Measurements from ENCODE around the gene SASH3. TPM values are rescaled to one million over a fixed set of nuclear protein-coding genes. Genes with fewer than 3 reads are reported as not detected.

The SASH3 gene
- total RNA-seq, 2 donors from 2014 or later, result 1.3 to 7.5 TPM

DNA sequence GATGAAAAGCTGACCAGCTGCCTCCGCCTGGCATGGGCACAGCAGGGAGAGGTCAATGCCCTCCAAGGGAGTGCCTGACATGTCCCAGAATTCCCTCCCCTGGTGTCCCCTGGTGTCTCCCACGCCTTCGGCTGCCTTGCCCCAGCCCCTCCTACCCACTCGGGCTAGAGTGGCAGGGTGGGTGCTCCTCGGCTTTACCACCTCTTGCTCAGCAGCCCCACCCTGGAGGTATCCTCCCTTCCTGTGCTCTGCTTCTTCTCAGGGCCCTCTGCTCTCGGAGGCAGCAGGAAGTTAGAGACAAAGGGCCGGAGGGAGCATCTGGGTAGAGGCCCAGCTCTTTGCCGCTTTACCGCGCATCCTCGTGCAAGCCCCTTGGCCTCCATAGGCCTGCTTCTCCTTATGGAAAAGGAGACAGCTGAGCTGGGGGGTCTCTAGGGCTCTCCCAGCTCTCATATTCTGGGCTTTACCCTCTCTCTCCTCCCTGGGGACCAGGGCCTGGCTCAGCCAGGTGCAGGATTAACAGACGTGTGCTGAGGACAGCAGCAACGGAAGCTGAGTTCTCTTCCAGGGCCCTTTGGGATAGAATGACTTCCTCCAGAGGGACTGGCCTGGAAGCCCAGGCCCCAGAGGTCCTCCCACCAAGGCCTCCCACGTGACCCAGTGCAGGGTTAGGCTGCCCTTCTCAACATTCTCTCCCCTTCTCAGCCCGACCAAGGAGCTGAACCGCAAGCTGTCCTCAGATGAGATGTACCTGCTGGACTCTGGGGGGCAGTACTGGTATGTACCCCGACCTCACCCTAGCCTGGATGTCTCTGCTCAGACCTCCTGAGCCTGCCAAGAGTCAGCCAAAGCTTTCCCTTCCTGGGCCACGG is 23.7 kb upstream of the SASH3 start:
- DNase-seq (no peak), ATAC-seq (peak; percentile 16)
- intact Hi-C loops (cut with DNase I, micrococcal nuclease), result no loop called here

DNA sequence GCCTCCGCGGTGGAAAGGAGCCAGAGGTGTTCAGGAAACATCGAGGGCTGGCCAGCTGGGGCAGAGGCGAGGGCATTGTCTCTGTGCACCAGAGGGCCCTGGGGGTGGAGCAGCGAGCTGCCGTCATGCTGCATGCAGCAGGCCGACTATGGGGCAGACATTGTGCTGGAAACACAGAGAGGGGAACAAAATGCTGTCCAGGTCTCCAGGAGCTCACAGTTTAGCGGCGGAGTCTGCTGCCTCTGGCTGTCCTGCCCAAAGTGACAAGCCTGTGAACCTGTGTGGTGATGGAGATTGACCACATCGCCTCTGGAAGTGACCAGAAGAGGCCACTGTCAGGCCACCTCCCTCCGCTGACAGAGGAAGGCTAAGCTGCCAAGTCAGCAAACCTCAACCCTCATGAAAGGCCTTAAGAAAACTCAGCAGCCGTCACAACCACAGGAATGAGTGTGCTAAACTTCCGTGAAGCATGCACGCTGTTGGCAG is 20.1 kb upstream of the SASH3 start:
- ATAC-seq (peak; percentile 26), DNase-seq (no peak)
- intact Hi-C loops (cut with DNase I, micrococcal nuclease), result no loop called here

DNA sequence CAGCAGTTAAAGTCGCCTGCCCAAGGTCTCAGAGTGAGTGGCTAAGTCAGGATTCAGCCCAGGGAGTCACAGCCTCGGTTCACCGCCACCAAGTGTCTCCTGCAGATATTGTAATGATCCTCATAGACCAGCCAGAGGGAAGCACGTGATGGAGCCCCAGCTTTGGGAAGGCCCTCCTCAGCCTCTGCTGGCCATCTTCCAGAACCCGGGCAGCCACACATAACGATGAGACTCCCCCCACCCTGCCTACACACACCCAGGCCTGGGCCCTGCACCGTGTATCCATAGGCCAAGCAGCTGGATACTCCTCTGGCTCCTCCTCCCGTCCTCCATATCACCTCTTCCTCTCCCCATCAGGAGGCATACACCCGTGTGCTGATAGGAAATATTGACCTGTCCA is 19.6 kb upstream of the SASH3 start:
- intact Hi-C loops (cut with DNase I, micrococcal nuclease), result no loop called here
- no peak for ATAC-seq
- DNase-seq, result no peak

DNA sequence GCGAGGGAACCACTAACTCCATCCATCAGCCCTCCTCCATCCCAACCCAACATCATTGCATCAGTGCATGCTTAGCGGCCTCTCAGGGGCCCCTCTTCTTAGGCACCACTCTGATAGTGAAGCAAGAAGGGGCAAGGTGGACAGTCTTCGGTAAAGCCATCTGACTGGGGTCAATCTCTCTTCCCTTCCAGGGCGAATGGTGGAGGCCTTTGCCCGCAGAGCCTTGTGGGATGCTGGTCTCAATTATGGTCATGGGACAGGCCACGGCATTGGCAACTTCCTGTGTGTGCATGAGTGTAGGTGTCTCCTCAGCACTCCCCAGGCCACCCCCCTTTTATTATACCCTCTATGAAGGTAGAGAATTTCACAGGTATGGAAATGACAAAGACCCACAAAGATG is 18.8 kb upstream of the SASH3 start:
- ATAC-seq (no peak), DNase-seq (no peak)
- intact Hi-C loops (cut with DNase I, micrococcal nuclease), result no loop called here

DNA sequence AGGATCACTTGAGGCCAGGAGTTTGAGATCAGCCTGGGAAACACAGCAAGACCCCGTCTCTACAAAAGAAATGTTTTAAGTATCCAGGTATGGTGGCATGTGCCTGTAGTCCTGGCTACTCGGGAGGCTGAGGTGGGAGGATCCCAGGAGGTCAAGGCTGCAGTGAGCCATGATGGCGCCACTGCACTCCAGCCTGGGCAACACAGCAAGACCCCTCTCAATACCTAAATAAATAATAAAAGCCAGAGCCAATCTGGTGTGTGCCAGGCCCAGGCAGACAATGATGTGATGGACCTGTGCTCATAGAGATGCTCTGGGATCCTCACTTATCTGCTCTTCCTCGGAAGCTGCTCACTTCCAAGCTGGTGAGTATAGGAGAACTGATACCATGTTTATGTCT is 18.2 kb upstream of the SASH3 start:
- ATAC-seq, result no peak
- DNase-seq, result no peak
- intact Hi-C loops (cut with DNase I, micrococcal nuclease), result no loop called here

DNA sequence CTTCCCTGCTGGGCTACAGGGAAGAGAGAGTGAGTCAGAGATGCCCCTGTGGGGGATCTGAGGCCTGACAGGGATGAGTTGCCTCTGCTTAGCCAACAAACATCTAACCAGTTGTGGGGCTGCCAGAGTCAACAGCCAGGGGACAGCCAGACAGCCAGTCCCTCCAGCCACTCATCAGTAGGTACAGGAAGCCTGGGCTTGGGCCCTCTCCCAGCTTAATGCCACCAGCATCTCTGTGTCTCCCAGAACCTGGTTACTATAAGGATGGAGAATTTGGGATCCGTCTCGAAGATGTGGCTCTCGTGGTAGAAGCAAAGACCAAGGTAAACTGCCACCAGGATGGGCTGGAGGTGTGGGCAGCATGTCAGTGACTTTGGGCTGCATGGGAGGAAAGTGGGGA is 17.3 kb upstream of the SASH3 start:
- DNase-seq (no peak), ATAC-seq (no peak)
- intact Hi-C loops (cut with DNase I, micrococcal nuclease), result no loop called here

DNA sequence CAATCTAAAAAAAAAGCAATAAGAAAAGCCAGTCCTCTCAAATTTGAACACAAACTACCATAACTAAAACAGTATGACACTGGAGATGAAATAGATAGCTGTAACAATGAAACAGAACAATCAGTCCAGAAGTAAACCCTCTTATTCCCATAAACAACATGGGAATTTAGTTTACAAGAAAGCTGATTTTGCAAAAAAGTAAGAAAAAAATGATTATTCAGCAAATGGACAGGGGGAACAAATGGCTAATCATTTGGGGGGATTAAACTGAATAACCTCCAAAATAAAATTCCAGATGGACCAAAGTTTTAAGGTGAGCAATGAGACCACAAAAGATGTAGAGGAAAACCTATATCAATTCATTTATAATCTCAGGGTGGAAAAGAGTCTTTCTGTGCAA is 16.1 kb upstream of the SASH3 start:
- intact Hi-C loops (cut with DNase I, micrococcal nuclease), result no loop called here
- ATAC-seq (no peak), DNase-seq (no peak)

DNA sequence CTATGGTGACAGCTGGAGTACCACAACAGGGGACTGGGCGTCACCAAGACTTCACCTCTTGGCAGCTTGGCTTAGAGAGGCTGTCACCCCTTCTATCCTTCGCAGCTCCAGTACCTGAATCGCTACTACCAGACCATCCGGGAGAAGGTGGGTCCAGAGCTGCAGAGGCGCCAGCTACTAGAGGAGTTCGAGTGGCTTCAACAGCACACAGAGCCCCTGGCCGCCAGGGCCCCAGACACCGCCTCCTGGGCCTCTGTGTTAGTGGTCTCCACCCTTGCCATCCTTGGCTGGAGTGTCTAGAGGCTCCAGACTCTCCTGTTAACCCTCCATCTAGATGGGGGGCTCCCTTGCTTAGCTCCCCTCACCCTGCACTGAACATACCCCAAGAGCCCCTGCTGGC is 11.6 kb upstream of the SASH3 start:
- ATAC-seq, result no peak
- intact Hi-C loops (cut with DNase I, micrococcal nuclease), result no loop called here
- no peak for DNase-seq

DNA sequence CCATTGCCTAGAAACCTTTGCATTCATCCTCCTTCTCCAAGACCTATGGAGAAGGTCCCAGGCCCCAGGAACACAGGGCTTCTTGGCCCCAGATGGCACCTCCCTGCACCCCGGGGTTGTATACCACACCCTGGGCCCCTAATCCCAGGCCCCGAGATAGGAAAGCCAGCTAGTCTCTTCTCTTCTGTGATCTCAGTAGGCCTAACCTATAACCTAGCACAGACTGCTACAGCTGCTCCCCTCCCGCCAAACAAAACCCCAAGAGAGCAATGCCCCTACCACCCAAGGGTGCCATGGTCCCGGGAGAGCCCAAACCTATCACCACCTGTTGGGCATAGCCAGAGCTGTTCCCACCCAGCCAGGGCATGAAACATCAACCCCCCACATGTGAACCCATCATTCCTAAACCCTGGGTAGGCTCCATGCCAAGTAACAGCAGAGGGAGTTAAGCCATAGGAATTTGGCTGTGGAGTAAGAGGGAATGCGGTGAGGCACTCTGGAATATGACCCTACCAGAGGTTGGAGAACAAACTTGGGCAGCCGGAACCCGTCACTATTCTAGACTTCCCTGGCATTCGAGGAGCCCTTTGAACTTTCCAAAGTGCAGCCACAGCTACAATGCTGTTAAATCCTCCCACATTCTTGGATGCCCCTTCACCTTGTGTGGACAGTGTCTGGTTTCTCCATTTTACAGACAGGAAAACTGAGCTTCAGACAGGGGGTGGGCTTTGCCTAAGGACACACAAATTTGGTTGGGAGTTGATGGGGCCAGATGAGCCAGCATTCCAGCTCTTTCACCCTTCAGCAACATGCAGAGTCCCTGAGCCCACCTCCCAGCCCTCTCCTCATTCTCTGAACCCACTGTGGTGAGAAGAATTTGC is 10.9 kb upstream of the SASH3 start:
- intact Hi-C loops (cut with DNase I, micrococcal nuclease), result no loop called here
- ATAC-seq, result no peak
- DNase-seq, result no peak

DNA sequence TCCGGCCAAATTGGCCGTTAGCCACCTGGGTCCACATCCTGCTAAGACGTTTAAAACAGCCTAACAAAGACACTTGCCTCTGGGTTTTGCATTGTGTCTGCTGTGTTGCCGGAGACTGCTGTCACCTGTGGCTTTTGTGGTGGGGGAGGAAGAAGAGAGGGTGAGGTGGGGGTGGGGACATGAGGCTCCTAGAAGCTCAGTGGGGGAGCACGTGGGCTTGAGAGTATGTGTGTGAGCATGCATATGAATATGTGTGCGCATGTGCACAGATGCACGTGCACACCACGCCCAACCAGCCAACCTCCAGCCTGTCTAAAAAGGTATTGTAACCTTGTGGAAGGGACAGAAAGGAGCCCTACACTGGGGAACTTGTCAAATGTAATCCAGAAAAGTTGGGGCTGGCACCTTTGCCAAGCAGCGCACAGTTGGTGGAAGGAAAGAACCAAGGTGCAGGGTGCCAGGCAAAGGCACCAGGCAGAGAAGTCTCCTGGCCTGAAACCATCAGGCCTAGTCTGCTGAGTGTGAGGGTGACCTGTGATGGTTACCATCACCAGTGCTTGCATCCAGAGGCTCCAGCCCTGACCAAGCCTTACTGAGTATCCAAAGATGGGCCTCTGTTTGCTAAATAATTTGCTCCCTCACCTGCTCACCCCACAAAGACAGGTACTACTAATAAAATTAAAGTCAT is 10.1 kb upstream of the SASH3 start:
- DNase-seq (peak; percentile 43 to 47), ATAC-seq (peak; percentile 6)
- intact Hi-C loops (cut with DNase I, micrococcal nuclease), result no loop called here

DNA sequence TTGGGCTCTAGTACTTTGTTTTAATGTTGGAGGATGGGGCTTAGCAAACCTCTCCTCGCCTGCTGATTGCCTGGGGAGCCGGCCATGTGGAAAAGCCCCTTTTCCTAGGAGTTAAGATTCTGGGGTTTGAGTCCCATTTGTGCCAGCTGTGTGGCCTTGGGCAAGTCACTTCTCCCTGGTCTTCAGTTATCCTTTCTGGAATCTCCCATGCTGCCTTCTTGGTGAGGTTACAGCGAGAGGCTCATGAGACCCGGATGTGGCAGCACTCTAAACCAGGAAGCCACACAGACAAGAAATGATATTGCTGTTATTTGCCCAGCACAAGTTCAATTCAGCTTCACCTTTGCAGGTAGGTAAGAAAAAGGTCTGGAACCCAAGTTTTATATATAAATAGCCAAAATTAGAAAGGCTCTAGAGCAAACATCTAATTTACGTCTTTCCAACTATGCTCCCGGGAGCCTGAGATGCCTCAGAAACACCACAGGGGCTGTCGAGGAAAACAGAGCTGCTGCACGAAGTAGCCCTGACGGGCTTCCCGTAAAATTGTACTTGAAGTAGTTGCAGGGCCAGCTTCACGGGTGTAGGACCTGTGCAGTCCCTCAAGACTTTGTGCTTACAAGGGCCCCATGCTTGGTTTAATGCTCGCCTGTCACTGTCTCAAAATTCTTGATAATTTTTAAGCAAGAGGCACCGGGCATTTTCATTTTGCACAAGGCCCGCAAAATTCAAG is 8.3 kb upstream of the SASH3 start:
- intact Hi-C loops (cut with DNase I, micrococcal nuclease), result no loop called here
- DNase-seq, result no peak
- no peak for ATAC-seq

DNA sequence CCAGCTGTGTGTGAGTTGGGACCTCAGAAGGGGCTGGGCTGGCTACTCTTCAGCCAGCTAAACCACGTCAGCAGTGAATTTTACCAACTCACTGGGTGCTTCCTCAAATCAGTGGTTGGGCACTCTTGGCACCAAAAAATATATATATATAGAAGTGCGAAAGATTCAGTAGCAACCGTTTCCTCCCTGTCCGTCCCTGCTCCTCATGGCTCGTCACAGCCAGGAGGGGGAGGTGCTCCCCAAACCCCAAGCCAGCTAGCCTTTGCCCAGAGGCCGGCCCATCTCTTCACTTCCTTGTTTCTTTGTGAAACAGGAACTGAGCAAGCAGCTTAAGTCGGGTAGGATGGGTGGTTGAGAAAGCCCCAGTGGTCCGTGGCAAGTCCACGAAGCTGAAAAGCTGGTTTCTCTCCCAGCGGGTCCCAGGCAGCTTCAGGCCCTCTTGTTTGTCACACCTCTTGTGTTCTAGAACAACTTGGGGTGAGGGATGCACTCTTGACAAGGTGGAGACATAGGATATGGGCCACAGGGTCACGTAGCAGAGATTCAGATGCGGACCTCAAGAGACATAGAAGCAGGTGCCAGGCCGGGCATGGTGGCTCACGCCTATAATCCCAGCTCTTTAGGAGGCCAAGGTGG is 6.8 kb upstream of the SASH3 start:
- DNase-seq (peak; percentile 77 to 88), ATAC-seq (peak; percentile 80)
- intact Hi-C loops (cut with DNase I, micrococcal nuclease), result no loop called here

DNA sequence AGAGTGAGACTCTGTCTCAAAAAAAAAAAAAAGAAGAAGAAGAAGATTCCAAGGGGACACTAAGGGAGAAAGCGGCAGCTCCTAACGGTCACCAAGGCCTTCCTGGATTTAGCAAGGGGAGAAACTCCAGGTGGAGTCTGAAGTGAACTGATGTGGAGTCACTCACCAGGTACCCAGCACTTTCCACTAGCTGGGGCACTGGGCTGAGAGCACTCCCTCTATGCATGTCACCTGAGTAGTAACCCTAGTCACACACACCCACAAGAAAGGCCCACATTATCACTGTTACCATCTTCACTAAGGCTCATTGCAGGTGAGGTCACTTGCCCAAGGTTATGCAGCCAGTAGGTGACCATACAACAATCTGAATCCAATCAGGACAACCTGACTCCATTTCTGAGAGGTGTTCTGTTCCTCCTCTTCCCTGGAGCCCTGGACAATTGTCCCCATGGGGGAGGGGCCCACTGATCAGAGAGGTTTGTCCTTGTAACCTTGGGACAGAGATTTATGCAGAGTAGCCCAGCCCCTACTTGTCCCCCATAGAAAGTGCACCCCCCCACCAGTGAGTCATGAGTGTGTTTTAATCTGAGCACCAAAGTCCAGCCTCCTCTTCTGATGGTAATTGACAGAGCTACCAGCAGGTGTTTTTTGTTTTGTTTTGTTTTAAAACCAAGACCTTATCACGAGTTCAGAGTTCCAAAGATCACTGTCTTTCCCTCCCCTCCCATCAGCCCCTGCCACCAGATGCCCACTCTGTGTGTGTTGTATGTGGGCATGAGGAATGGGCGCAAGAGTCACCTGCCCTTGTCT is 5.9 kb upstream of the SASH3 start:
- intact Hi-C loops (cut with DNase I, micrococcal nuclease), result no loop called here
- peak; percentile 60 for ATAC-seq
- no peak for DNase-seq

DNA sequence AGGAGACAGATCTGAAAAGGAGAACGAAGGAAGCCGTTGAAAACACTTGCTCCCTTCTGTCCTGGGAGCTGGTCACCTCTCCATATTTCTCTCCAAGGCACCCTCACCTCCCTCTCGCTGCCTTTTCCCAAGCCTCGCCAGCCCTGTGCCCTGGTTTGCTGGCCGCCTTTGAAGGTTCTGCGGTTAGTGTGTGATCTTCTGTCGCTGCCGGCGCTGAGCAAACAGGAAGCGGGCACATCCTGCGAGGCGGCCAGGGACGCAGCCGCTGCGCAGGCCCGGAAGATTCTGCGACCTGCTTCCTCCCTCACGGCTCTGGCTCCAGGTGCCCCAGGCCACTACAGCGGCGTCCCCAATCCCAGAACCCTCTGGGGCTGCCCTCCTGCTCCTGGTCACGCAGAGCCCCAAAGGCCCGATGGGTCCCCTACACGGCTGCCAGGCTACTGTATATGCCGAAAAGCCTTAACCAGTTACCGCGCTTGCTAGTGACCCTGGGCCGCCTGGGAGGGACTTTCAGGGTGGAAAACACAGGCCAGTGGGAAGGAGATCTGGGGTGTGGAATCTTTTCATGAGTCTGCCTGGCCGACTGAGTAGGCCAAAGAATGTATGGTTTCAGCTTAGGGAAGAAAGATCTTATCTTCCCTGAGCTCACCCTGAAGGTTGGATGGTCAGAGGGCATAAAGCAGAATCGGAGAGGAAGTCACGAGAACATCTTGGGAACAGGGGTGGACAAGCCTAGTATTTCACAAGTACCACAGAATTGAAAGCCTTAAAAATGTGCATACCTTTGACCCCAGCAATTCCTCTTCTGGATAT is 2.3 kb upstream of the SASH3 start:
- intact Hi-C loops (cut with DNase I, micrococcal nuclease), result no loop called here
- DNase-seq (peak; percentile 69 to 71), ATAC-seq (peak; percentile 75)

DNA sequence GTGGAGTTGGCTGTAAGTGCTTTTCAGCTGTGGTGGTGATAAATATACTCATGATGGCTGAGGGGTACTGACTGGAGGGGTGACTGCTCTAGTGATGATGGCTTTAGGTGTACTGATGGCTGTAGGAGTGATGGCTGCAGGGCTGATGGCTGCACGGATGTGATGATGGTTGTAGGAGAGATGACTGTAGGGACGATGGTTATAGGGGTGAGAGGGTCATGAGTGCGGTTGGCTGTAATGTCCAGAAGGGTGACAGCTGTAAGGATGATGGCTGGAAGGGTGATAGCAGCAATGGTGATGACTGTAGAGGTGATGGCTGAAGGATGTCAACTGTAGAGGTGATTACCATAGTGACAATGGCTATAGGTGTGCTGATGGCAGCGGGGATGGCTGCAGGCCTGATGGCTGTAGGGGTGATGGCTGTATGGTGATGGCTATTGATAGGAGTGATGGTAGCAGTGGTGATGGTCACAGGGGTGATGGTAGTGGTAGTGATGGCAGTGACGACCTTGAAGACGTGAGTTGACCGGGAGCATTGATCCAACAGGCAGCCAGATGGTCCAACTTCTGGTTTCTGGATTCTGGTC is 570 bp upstream of the SASH3 start:
- intact Hi-C loops (cut with DNase I, micrococcal nuclease), result no loop called here
- ATAC-seq, result no peak
- no peak for DNase-seq

DNA sequence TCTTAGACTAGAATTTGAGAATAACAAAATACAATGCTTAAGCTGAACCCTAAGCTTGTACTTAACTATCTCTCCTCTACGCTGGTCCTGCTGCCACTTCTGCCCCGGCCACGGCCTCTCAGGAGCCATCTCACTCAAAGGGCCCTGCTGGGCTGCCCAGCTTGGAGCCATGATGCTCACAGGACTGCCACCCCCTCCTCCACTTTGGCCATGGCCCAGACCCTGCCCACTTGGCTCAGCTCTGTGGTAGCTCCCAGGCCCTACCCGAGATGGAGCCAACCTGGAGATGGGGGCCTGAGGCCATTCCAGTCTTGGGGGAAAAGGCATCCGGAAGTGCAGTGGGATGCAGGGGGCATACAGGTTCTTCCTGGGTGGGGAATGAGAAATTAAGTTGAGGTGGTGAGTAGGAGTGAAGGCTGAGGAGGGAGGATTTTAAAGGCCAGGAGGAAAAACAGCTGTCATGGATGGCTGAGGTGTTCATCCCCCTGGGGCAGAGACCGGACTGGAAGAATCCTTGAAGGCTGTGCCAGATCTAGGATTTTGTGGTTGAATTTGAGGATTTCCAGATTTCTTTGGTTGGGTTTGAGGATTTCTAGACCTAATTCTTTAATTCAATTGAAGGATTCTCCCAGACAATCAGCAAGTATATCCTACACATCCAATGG is 824 bp downstream of the SASH3 start:
- DNase-seq (no peak), ATAC-seq (no peak)
- intact Hi-C loops (cut with DNase I, micrococcal nuclease), result no loop called here

Measured in left colon (tissue), 2 donors.